Osteocyte (in vitro differentiated cells): ENCODE measurements around the gene AGMO. TPM values are rescaled to one million over a fixed set of nuclear protein-coding genes. Genes with fewer than 3 reads are reported as not detected.

ENCODE experiments used
- DNase-seq: peaks from one replicate; pipeline ENCODE4 v3.0.0; 2021; ENCODE audit warnings: mixed read lengths; ENCODE audit not compliant: unreplicated experiment; ENCODE audit errors: extremely low spot score
- H3K27ac Mint-ChIP-seq: one replicate; pipeline ENCODE4 v1.8.0; 2021; ENCODE audit warnings: mild to moderate bottlenecking, mixed read lengths; ENCODE audit not compliant: unreplicated experiment
- H3K27me3 Mint-ChIP-seq: one replicate; pipeline ENCODE4 v1.8.0; 2021; ENCODE audit warnings: mixed read lengths; ENCODE audit not compliant: unreplicated experiment
- H3K36me3 Mint-ChIP-seq: one replicate; pipeline ENCODE4 v1.8.0; 2021; ENCODE audit warnings: mixed read lengths; ENCODE audit not compliant: unreplicated experiment
- H3K4me1 Mint-ChIP-seq: one replicate; pipeline ENCODE4 v1.8.0; 2021; ENCODE audit warnings: mixed read lengths; ENCODE audit not compliant: unreplicated experiment
- H3K4me3 Mint-ChIP-seq: one replicate; pipeline ENCODE4 v1.8.0; 2021; ENCODE audit warnings: mild to moderate bottlenecking, moderate library complexity, mixed read lengths; ENCODE audit not compliant: unreplicated experiment
- H3K9me3 Mint-ChIP-seq: one replicate; pipeline ENCODE4 v1.8.0; 2021; ENCODE audit warnings: mixed read lengths; ENCODE audit not compliant: unreplicated experiment
- CTCF ChIP-seq: fragments of 200-600 bp; sonication (generic); IDR thresholded peaks from 2 replicates; pipeline ENCODE4 v1.5.0; 2021; ENCODE audit warnings: antibody characterized with exemption, mild to moderate bottlenecking, moderate library complexity
- total RNA-seq: library from RNA; stranded (reverse); gene quantifications from 2 replicates; pipeline ENCODE4 v1.2.1, GENCODE V29; 2021

AGMO gene
- total RNA-seq, 1 donor from 2014 or later: 1.7 TPM

GRCh38 chr7:15567036-15567435 is 5.2 kb upstream of the AGMO start:
- TF ChIP-seq CTCF: no peak
- no peak overlapping the region for H3K4me3 Mint-ChIP-seq
- H3K27me3 Mint-ChIP-seq: no peaks in the 10 kb centered on the region
- no peaks in the 10 kb centered on the region for H3K36me3 Mint-ChIP-seq
- H3K27ac Mint-ChIP-seq: no peak overlapping the region
- no peak for DNase-seq
- peaks cover 37% of the 10 kb centered on the region for H3K4me1 Mint-ChIP-seq
- no peaks in the 10 kb centered on the region for H3K9me3 Mint-ChIP-seq

- no peaks in the 10 kb centered on the region for H3K36me3 Mint-ChIP-seq
- H3K27me3 Mint-ChIP-seq: no peaks in the 10 kb centered on the region
- H3K4me3 Mint-ChIP-seq: no peak overlapping the region
- no peak for DNase-seq
- no peaks in the 10 kb centered on the region for H3K9me3 Mint-ChIP-seq
- H3K4me1 Mint-ChIP-seq: peaks cover 37% of the 10 kb centered on the region
- no peak overlapping the region for H3K27ac Mint-ChIP-seq
- no peak for TF ChIP-seq CTCF
Measured at GRCh38 chr7:15566476-15566875, 4.7 kb upstream of the AGMO start.

GRCh38 chr7:15560968-15561367 is 847 bp downstream of the AGMO start:
- DNase-seq: no peak
- H3K9me3 Mint-ChIP-seq: no peaks in the 10 kb centered on the region
- no peaks in the 10 kb centered on the region for H3K27me3 Mint-ChIP-seq
- H3K27ac Mint-ChIP-seq: peak overlapping the region; percentile 95
- peak overlapping the region; percentile 69 for H3K4me3 Mint-ChIP-seq
- H3K36me3 Mint-ChIP-seq: no peaks in the 10 kb centered on the region
- H3K4me1 Mint-ChIP-seq: peaks cover 59% of the 10 kb centered on the region
- TF ChIP-seq CTCF: no peak

- TF ChIP-seq CTCF: no peak
- H3K9me3 Mint-ChIP-seq: no peaks in the 10 kb centered on the region
- H3K4me1 Mint-ChIP-seq: peaks cover 67% of the 10 kb centered on the region
- H3K27me3 Mint-ChIP-seq: no peaks in the 10 kb centered on the region
- DNase-seq: no peak
- H3K36me3 Mint-ChIP-seq: no peaks in the 10 kb centered on the region
- peak overlapping the region; percentile 88 for H3K27ac Mint-ChIP-seq
- H3K4me3 Mint-ChIP-seq: no peak overlapping the region
Measured at GRCh38 chr7:15559416-15559928, 2.3 kb downstream of the AGMO start.

- Mint-ChIP-seq H3K9me3 (no peaks in the 10 kb centered on the region), H3K27ac (peak overlapping the region; percentile 88), H3K27me3 (no peaks in the 10 kb centered on the region), H3K36me3 (no peaks in the 10 kb centered on the region), H3K4me3 (no peak overlapping the region), H3K4me1 (peaks cover 74% of the 10 kb centered on the region)
- no peak for TF ChIP-seq CTCF
- DNase-seq: no peak
Measured at GRCh38 chr7:15558756-15559155, 3.1 kb downstream of the AGMO start.
